ENCODE measurements around the gene TAB2. TPM values are rescaled to one million over a fixed set of nuclear protein-coding genes. Genes with fewer than 3 reads are reported as not detected.

TAB2 gene
- total RNA-seq, 6 donors from 2014 or later = 46.5 to 99.5 (median 52.7) TPM

DNA sequence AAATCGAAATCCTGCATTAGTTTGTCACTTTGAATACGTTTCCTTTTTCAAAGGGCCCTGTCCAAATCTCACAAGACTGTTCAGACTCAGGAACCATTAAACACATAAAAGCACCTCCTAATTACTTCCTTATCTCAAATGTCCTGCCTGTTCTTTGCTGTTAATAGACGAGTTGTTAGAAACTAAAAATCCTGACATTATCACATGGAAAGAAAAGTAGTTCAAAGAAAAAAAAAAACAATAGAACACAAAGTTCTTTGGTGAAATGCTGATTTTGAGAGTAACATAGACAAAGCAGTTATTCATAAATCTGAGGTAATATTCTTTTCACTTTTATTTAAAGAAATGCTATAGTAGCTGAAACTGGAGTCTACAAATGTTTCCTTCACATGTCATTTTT is 12.1 kb upstream of the TAB2 start:
- 26 to 38% methylated on average over 3 of the region's 3 CpGs for WGBS, 2 donors
- DNase-seq = no peak
- H3K36me3 ChIP-seq = no peaks in the 10 kb centered on the region
- H3K4me3 ChIP-seq = no peak overlapping the region
- H3K9me3 ChIP-seq = no peaks in the 10 kb centered on the region
- TF ChIP-seq EP300 (IDR thresholded peaks at IDR 0.05) (no peak), CTCF (IDR thresholded peaks at IDR 0.05) (no peak), POLR2AphosphoS5 (IDR thresholded peaks at IDR 0.05) (no peak), POLR2A (IDR thresholded peaks at IDR 0.05) (no peak)
- no peak overlapping the region for H3K27ac ChIP-seq
- no peaks in the 10 kb centered on the region for H3K27me3 ChIP-seq
- H3K4me1 ChIP-seq = no peaks in the 10 kb centered on the region
- no peak for ATAC-seq (ENCODE audit: low FRiP score in 2 of 2)

GRCh38 chr6:149306967-149307366 is 10.5 kb upstream of the TAB2 start:
- ATAC-seq (ENCODE audit: low FRiP score in 2 of 2) (no peak), DNase-seq (no peak)
- no peak overlapping the region for H3K4me3 ChIP-seq
- H3K9me3 ChIP-seq = no peaks in the 10 kb centered on the region
- TF ChIP-seq POLR2A (IDR thresholded peaks at IDR 0.05) (no peak), EP300 (IDR thresholded peaks at IDR 0.05) (no peak), POLR2AphosphoS5 (IDR thresholded peaks at IDR 0.05) (no peak), CTCF (IDR thresholded peaks at IDR 0.05) (no peak)
- no peaks in the 10 kb centered on the region for H3K36me3 ChIP-seq
- no peak overlapping the region for H3K27ac ChIP-seq
- H3K27me3 ChIP-seq = no peaks in the 10 kb centered on the region
- WGBS, 2 donors = 79 to 80% methylated on average over 3 of the region's 3 CpGs
- no peaks in the 10 kb centered on the region for H3K4me1 ChIP-seq

DNA sequence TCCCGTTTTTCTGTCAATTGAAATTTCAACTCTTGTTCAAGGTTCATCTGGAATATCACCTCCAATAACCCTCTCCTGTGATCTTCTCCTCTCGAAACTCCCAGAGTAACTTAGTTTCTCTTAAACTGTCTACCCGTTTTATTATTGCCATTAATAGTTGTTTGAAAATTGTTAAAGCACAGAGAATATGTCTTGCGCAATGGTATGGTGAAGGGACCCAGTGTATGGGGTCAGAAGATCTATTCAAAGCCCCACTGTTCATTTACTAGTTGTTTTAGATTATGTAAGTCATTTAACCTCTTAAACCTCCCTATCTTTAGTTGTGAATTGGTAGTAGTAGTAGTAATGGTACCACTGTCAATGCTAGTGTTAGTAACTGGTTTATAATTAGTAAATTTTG is 6.2 kb upstream of the TAB2 start:
- Histone ChIP-seq H3K4me3 (no peak overlapping the region), H3K27me3 (no peaks in the 10 kb centered on the region), H3K36me3 (no peaks in the 10 kb centered on the region), H3K9me3 (no peaks in the 10 kb centered on the region), H3K4me1 (peaks cover 0 to 5% (median 5%) of the 10 kb centered on the region in 4 donors), H3K27ac (no peak overlapping the region)
- 91% methylated on average over 4 of the region's 4 CpGs for WGBS, 2 donors
- DNase-seq (no peak), ATAC-seq (ENCODE audit: low FRiP score in 2 of 2) (no peak)
- TF ChIP-seq POLR2AphosphoS5 (IDR thresholded peaks at IDR 0.05) = no peak
- no peak for TF ChIP-seq POLR2A (IDR thresholded peaks at IDR 0.05)
- no peak for TF ChIP-seq EP300 (IDR thresholded peaks at IDR 0.05)
- TF ChIP-seq CTCF (IDR thresholded peaks at IDR 0.05) = no peak

- no peaks in the 10 kb centered on the region for H3K27me3 ChIP-seq
- no peak for TF ChIP-seq EP300 (IDR thresholded peaks at IDR 0.05)
- TF ChIP-seq POLR2A (IDR thresholded peaks at IDR 0.05) = no peak
- TF ChIP-seq POLR2AphosphoS5 (IDR thresholded peaks at IDR 0.05) = no peak
- TF ChIP-seq CTCF (IDR thresholded peaks at IDR 0.05) = no peak
- H3K27ac ChIP-seq = no peak overlapping the region
- no peak for ATAC-seq (ENCODE audit: low FRiP score in 2 of 2)
- no peak overlapping the region for H3K4me3 ChIP-seq
- 97 to 100% methylated on average over 1 of the region's 1 CpG for WGBS, 2 donors
- no peaks in the 10 kb centered on the region for H3K9me3 ChIP-seq
- H3K4me1 ChIP-seq = peaks cover 0 to 10% (median 6%) of the 10 kb centered on the region in 4 donors
- no peaks in the 10 kb centered on the region for H3K36me3 ChIP-seq
- no peak for DNase-seq
These were observed 5.7 kb upstream of the TAB2 start for GRCh38 chr6:149311766-149312165.

- Histone ChIP-seq H3K27ac (no peak overlapping the region), H3K4me3 (no peak overlapping the region), H3K27me3 (no peaks in the 10 kb centered on the region), H3K4me1 (peaks cover 0 to 10% (median 6%) of the 10 kb centered on the region in 4 donors), H3K9me3 (no peaks in the 10 kb centered on the region), H3K36me3 (no peaks in the 10 kb centered on the region)
- no peak for ATAC-seq (ENCODE audit: low FRiP score in 2 of 2)
- DNase-seq = no peak
- TF ChIP-seq EP300 (IDR thresholded peaks at IDR 0.05) (no peak), POLR2AphosphoS5 (IDR thresholded peaks at IDR 0.05) (no peak), POLR2A (IDR thresholded peaks at IDR 0.05) (no peak), CTCF (IDR thresholded peaks at IDR 0.05) (no peak)
- WGBS, 2 donors = 85 to 91% methylated on average over 4 of the region's 5 CpGs
These were observed 4.4 kb upstream of the TAB2 start for GRCh38 chr6:149313070-149313469.
